Activated T-cell treated with anti-CD3 and anti-CD28 coated beads for 4 hours (primary cell): ENCODE measurements around the gene HOXD11.

Experiments
- DNase-seq: peaks from one replicate; pipeline ENCODE4 v3.0.0-alpha.2; 2020

Gene HOXD11

DNA sequence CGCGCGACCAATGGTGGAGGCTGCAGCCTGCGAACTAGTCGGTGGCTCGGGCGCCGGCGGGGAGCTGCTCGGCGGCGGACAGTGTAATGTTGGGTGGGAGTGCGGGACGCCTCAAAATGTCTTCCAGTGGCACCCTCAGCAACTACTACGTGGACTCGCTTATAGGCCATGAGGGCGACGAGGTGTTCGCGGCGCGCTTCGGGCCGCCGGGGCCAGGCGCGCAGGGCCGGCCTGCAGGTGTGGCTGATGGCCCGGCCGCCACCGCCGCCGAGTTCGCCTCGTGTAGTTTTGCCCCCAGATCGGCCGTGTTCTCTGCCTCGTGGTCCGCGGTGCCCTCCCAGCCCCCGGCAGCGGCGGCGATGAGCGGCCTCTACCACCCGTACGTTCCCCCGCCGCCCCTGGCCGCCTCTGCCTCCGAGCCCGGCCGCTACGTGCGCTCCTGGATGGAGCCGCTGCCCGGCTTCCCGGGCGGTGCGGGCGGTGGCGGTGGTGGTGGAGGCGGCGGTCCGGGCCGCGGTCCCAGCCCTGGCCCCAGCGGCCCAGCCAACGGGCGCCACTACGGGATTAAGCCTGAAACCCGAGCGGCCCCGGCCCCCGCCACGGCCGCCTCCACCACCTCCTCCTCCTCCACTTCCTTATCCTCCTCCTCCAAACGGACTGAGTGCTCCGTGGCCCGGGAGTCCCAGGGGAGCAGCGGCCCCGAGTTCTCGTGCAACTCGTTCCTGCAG is 15.8 kb downstream of the HOXD11 start, which contains the start of gene HOXD9:
Gene HOXD9, plus strand, starts transcription at position 37 of the 728 bp plus-strand sequence. Its CDS starts 50 bp downstream, at position 87.
- no peak for DNase-seq

GRCh38 chr2:176123411-176124109 is 16.5 kb downstream of the HOXD11 start:
- DNase-seq: no peak

DNA sequence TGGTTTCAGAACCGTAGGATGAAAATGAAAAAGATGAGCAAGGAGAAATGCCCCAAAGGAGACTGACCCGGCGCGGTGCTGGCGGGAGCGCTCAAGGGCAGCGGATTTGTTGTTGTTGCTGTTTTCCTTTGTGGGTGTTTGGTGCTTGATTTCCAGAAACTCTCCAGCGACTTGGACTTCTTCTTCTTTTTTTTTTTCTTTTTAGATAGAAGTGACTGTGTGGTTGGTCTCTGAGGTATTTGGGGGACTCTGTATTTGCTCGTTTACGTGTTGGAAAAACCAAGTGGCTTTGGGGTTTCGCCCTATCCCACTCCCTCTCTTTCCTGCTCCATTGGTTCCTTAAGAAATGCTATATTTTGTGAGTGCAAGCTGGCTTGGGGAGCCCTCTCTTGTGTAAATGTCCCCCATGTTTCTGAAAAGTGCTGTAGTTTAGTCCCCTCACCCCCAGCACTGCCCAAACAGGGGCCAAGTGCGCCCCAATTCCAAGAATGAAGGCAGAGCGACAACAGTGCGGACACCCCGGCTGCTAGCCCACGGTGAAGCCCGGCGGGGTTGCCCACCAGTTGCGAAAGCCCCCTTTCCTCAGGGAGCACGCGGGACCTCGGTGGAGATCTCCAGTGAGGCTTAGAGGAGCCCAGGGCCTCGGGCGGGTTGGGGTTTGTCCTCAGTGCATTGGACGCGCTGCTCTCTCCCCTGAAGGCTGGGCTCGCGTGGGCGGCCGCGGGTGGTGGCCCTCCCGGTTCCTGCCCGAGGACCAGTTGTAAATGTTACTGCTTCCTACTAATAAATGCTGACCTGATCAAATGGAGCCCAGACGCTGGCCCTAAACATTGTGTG is 17.2 kb downstream of the HOXD11 start:
- DNase-seq: no peak

DNA sequence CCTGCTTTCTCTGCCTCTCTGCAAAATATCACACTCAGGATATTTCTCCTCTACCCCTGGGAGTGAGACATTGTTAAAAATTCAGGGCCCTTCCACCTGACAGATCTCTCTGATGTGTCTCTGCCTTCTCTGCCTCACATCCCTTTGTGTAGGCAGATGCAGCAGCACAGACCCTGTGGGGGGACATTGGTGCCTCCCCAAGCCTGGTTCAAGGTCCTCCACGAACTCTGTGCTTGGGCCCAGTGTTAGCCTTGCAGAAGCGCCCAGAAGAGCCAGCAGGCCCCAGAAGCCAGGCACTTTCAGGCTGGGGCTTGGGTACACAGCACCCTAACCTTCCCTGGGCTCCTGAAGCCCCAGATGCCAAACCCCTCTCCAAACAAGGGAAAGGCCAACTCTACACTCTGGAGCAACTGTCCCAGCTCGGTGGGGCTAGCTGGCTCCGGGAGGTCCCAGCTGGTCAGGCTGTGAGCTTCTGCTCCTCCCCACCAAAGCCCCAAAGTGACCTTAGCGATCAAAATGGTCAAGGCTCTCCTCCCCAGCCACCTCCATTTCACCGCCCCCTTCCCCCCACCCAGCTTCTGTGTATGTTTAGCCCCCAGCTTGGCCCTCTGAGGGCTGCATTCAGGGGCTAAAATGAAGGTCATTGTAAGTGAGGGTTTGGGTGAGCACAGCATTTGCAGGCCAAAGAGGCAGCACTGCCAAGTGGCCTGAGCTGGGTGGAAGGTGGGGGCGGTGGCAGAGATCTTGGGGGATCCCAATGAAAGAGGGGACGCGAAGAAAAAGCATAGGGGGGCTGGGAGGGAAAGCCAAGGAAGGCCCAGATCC is 18.1 kb downstream of the HOXD11 start:
- DNase-seq: no peak

GRCh38 chr2:176125772-176126054 is 18.6 kb downstream of the HOXD11 start:
- no peak for DNase-seq

- DNase-seq: peak; percentile 63
Observed at GRCh38 chr2:176126929-176127773, 20.1 kb downstream of the HOXD11 start.

- no peak for DNase-seq
Observed at GRCh38 chr2:176127774-176128072, 20.6 kb downstream of the HOXD11 start.

DNA sequence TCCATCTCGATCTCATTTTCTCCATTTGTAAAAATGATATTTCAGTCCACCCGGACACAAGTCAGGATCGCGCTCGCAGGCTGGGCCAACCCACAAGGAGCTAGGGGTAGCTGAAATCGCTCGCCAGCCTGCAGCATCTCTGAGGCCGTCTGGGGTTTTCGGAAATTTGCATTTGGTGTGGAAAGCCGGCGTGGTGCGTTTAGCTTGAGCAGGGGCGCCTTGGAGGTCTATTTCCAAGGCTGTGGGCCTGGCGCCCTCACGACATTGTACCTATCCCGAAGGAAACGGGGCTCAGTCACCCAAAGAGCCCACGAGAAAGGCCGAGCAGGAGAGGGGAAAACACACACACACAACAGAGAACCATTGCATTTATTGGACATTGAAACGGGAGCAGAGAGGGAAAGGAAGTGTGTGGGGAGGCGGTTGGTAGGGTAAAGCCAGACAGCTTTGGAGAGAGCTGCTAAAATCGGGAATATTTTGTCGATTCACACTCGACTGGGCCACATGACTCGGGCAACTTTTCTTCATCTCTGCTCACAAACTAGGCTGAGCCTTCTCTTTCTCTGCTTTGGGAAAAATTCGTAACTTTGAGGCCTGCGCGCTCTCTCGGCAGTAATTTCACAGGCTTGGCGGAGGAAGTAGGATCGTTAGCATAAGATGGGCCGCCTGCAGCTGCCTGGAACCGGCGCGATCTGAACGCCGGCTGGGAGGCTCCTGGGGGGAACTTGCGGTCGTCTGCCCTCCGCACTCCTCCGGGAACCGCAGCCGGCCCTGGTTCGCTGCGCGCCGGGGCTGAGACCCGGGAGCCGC is 21.3 kb downstream of the HOXD11 start:
- DNase-seq: no peak

- DNase-seq: no peak
Observed at GRCh38 chr2:176128982-176129796, 22.1 kb downstream of the HOXD11 start, which contains the start of gene HOXD8. Gene HOXD8 (plus strand): TSS chr2:176129705. CDS start chr2:176130367, 662 bp downstream.

DNA sequence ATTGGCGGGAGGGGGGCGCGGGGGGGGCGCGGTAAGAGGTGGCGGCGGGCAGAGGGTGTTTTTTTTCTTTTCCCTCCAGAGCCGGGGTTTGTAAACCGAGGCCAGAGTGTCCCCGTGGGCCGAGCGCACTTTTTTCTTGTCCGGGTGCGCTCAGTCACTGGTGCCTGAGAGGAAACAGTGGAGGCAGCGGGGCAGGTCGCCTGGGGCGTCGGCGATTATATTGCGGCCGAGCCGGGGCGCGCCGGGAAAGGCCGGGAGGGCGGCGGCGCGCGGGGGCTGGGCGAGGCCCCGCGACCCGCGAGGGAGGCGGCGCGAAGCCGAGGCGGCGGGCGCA is 22.7 kb downstream of the HOXD11 start:
- DNase-seq: no peak

DNA sequence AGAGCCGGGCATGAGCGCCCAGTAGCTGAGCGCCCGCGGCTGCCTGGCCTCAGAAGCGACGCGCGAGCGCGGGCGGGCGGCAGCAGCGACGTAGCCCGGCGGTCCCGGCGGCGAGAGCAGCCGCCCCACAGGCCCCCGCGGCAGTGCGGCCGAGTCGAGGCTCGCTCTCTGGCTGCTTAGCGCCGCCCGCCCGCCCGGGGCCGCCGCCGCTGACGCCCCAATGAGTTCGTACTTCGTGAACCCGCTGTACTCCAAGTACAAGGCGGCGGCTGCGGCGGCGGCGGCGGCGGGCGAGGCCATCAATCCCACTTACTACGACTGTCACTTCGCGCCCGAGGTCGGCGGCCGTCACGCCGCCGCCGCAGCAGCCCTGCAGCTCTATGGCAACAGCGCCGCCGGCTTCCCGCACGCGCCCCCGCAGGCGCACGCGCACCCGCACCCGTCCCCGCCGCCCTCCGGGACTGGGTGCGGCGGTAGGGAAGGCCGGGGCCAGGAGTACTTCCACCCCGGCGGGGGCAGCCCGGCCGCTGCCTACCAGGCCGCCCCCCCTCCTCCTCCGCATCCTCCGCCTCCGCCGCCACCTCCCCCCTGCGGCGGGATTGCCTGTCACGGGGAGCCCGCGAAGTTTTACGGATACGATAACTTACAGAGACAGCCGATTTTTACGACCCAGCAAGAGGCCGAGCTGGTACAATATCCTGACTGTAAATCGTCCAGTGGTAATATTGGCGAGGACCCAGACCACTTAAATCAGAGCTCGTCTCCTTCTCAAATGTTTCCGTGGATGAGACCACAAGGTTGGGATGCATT is 23.3 kb downstream of the HOXD11 start:
- no peak for DNase-seq

DNA sequence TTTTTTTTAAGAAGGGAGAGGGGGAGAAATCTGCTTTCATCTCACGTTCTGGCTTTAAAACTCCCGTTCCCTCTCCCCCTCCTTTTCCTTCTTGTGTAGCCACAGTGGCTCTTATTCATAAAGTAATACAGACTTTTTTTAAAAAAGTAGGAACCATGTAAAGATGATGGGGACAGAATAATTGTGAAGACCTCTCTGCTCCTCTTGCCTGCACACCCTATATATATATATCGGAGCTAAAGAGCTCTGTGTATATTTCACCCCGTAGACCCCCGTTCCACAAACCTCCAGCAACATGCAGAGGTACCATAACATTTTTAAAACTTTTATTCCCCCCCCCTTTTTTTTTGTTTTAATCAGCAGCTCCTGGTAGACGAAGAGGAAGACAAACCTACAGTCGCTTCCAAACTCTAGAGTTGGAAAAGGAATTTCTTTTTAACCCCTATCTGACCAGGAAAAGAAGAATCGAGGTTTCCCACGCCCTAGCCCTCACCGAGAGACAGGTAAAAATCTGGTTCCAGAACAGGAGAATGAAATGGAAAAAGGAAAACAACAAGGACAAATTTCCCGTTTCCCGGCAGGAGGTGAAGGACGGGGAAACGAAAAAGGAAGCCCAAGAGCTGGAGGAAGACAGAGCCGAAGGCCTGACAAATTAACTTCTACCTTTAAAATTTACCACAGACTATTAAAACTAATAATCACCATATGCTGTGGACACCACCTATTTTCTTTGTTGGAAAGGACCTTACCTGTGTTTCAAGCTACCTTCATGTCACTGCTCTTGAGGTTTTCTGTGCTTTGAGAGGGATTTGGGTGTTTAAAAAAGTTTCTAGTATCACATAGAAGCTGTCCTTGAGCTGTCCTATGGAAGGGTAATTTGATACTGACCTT is 24.1 kb downstream of the HOXD11 start:
- no peak for DNase-seq

GRCh38 chr2:176131848-176132158 is 24.7 kb downstream of the HOXD11 start:
- no peak for DNase-seq

DNA sequence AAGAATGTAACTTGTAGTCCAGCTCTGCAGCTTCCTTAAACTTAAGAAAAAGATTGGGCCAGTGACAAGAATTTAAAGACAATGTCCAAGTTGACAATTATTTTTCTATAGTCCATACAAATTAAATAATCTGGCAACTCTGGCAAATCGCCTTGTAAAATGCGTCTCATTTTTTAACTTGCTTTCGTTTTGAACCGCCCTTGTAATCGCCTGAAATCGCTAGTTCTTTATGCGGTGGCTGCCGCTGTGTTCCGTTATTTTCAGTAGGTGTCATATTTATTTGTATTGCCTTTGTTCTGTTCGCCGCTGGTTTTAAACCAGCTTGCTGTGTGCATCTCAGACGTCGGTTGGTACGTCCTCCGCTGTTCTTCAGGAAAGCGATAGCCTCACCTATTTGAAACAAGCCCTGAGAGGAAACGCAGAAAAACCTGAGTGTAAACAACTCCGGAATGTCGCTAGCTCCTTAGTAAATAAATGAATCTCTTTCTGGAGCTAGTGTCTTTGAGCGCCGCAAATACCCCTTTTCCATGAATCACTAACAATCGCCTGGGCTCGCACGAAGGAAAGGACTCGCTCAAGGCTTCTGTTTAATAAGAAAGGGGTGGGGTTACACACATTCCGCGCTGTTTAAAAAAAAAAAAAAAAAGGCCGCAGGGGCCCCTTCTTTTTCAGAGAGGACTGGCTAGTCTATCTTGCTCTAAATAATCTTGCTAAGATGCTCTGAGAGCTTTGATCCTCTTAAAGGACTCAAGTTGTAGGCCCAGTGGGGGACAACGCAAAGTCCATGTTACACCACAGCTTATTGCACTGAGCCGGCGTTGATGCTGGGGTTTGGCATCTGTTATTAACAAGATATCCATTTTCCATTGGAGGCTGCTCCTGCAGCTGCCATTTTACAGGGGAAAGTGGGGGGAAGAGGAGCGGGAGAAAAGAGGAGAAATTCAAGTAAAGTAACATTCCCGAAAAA is 25.4 kb downstream of the HOXD11 start:
- DNase-seq: no peak

DNA sequence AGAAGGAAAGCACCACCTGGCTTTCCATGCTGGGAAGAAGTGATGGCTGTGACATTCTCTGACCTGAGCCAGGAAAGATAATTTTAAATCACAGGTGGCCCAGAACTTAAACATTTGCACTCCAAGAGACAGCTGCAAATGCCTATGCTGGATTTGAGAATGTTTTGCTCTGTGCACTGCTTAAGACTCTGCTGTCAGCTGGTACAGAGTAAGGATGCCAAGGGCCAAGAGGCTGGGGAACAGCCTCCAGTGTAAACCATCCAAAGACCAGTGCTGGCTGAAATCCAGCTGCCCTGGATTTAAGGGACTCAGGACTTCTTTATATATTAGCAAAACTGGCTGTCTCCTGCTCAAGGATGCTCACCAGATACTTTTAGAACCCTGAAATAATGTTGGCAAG is 26.3 kb downstream of the HOXD11 start:
- no peak for DNase-seq

GRCh38 chr2:176134035-176134434 is 27.0 kb downstream of the HOXD11 start:
- DNase-seq: no peak

- no peak for DNase-seq
Observed at GRCh38 chr2:176135035-176135440, 28.0 kb downstream of the HOXD11 start.
